Measurements from ENCODE around the gene OXTR.

DNA sequence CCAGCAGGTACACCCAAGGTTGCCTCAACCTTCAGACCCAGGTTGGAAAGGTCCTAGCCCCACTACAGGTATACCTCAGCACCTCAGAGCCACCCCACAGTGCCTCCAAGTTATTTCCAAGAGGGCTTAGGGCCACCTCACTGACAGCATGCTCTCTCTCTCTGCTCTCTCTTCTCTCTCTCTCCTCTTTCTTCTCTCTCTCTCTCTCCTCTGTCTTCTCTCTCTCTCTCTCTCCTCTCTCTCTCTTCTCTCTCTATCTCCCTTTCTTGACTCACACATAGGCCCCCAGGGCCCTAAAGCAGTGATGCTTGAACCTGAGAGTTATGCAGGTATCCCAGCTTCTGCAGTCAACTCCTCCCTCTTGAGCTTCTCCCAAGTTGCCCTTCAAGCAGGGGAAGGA lies 31.6 kb downstream of the OXTR start:
- no peak for TF ChIP-seq POLR2A (IDR thresholded peaks at IDR 0.05; ENCODE audit: low read length)
- TF ChIP-seq GATA1 (IDR thresholded peaks at IDR 0.05; ENCODE audit: low read depth, low read length) = no peak
